ENCODE results near the gene PTOV1. TPM values are rescaled to one million over a fixed set of nuclear protein-coding genes. Genes with fewer than 3 reads are reported as not detected.

PTOV1 gene
- total and polyA plus RNA-seq, 10 of the 15 experiments (the other 5 are each of a cell fraction or from before 2014, with no cell fraction given), result 3.2 to 83.5 (median 22.3) TPM

GRCh38 chr19:49877020-49877878, 26.3 kb downstream of the PTOV1 start, which contains the start of the genes AKT1S1 and TBC1D17 (continued):
- TF ChIP-seq ZBTB40 (IDR thresholded peaks at IDR 0.05; ENCODE audit: borderline replicate concordance) (peak; percentile 91), SP1 (IDR thresholded peaks at IDR 0.05; ENCODE audit: low read depth, low read length) (peak; percentile 75), ZNF592 (IDR thresholded peaks at IDR 0.05) (no peak), BCL3 (IDR thresholded peaks at IDR 0.05; ENCODE audit: borderline replicate concordance, insufficient read depth, low read depth, low read length, poor library complexity, severe bottlenecking) (no peak), CBX5 (IDR thresholded peaks at IDR 0.05; ENCODE audit: low read depth) (no peak), CHD1 (IDR thresholded peaks at IDR 0.05; ENCODE audit: low read depth, low read length) (peak; percentile 99), EZH2 (IDR thresholded peaks at IDR 0.05; ENCODE audit: borderline replicate concordance, control insufficient read depth, low read depth, low read length) (no peak), NFYA (IDR thresholded peaks at IDR 0.05; ENCODE audit: borderline replicate concordance, low read depth, low read length) (no peak), SMARCA5 (IDR thresholded peaks at IDR 0.05) (0 out of 2 replicates have a peak, but pooled peaks have one; percentile 19), MAX (IDR thresholded peaks at IDR 0.05; ENCODE audit: low read depth, low read length) (peak; percentile 98), POU2F2 (IDR thresholded peaks at IDR 0.05; ENCODE audit: borderline replicate concordance, low read depth, low read length) (peak; percentile 84), SIN3A (IDR thresholded peaks at IDR 0.05; ENCODE audit: low read depth, low read length) (peak; percentile 83), BCLAF1 (IDR thresholded peaks at IDR 0.05) (peak; percentile 91)

All from GM12878 (cell line).